ENCODE results near the gene STK17B.

STK17B gene

DNA sequence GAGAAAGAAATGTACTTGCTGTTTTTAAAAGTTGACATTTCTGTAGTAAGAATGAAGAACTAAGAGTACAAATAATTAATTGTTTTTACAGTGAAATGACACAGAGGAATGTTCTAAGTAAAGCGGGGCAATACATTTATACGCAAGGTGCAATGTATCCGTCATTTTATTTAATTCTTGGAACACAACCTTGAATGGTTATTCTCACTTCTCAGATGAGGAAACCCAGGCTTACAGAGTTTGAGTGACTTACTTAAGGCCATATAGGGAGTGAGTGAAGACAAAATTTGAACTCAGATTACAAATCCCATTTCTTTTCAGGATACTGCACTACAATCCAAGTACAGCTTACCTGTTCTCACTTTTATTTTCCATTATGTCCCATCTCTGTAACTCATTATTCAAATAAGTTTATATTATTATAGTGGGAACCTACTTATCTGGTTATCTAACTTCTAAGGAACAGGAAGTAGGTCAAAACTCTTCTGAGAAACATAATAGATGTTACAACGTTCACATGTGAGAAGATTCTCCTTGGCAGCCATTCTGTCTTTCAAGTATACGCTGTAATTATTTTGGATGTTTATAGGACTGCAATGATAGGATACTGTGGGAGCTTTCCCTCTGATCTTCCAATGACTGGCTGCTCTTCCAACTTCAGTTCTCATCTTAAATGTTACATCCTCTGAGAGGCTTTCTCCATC lies 12.3 kb upstream of the STK17B start:
- DNase-seq: no peak

DNA sequence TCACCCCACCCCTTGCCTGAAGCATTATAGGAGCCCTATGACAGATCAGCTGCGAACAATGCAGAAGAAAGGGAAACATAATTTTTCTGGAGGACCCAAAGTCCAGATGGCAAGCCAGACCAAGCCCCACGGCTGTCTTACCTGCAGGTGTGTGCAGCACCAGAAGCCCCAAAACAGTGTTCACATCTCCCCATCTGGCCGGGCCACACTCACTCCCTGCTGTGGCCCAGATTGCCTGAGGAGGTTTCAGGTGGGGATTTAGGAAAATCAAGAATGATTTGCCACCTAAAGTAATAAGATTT lies 11.7 kb upstream of the STK17B start:
- DNase-seq: no peak

DNA sequence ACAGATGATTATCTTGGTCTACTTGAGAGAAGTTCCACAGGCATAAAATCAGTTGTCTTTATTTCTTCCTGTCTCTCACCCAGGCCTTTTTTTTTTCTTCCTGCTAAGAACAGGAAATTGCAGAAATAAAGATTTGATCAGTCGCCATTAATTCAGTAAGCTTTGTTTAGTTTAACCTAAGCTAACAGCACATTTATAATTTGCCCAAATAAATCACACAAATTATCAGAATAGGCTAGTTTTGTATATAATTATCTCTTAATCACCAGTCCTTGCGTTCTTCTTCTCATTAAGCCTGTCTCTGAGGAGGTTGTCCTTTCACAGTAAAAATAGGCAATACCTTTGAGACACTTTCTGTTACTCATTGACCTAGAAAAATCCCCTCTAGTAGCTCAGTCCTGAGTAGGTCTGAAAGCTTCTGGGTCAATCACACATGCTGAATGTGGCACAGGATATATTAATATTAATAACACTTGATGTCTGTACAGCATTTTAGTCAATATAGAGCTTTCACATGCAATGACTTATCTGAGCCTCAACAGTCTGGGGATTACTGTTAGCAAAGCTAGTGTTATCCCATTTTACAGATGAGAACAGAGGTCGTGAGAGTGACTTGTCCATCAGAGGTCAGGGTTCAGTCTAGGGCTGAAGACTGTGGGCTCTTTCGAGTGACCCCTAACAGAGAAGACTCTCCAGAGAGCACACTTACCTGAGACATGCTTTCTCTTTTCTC lies 11.2 kb upstream of the STK17B start:
- no peak for DNase-seq

DNA sequence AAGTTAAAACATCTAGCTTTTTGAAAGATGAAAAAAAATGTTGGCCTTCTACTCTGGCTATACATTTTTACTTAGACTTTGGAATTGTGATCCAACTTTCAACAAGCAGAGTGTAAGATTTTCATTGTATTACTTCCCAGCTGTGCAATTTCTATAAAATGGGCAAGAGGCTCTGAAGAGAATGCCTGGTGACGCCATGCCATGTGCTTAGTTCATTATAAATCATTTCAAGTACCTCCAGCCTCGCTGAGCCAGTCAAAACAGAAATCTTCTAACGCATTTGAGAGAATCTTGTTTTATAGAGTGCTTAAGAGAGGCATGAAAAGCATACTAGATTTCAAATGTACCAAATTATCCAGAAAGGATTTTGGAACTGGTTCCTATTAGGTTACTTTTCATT lies 10.1 kb upstream of the STK17B start:
- no peak for DNase-seq

DNA sequence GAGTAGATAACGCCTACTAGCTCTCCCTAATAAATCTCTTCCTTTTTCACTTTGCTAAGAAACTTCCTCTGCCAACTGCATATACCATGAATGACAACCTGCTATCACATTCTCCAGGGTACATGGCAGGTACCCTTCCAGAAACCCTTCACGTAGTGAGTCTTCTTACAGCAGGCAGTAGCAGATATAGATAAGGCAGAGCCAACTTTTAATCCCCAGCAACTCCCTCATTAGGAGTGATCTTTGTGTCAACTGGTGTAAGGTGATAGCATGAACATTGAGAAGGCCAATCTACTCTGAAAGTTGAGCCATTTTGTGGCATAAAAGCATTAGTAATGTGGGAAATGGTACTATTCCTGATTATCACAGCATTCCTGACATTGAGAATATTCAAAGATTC lies 5.7 kb upstream of the STK17B start:
- DNase-seq: no peak

GRCh38 chr2:196176142-196176738 lies 4.9 kb upstream of the STK17B start:
- DNase-seq: no peak

GRCh38 chr2:196174404-196174803 lies 3.0 kb upstream of the STK17B start:
- no peak for DNase-seq

DNA sequence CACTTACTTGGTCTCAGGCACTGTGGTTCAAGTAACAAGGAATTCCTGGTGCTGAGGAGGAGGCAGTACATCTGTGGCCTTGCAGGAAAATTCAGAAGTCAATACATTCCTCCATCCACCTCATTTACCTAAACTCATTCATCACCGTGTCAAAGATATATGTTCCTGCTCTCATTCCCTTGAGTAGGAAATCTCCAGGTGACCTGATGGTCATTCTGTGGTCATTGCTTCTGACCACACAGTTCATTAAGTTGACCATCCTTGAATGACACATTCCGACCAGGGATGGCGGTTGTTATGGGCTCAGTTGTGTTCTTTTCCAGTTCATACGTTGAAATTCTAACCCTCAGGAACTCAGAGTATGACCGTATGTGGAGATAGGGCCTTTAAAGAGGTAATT lies 2.1 kb upstream of the STK17B start:
- DNase-seq: no peak

- no peak for DNase-seq
These were observed 1.6 kb upstream of the STK17B start for GRCh38 chr2:196172951-196173350.

DNA sequence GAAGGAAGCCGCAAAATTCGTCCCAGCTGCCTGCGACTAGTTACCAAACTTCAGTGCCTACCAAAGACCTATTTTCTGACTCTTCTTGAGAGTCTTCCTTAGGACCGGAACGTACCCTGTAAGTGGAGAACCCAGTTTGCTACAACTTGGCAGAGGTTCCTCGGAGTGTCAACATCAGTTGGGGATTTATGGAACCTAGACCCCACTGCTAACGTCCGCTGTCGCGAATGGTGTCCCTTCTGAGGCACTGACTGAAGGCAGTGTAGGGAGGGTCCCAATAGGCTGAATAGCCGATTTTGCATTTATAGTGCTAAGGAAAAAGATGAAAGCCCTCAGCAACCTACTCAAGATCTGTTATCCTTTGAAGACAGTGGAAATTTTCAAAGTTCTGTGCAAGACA lies 568 bp upstream of the STK17B start:
- DNase-seq: no peak

DNA sequence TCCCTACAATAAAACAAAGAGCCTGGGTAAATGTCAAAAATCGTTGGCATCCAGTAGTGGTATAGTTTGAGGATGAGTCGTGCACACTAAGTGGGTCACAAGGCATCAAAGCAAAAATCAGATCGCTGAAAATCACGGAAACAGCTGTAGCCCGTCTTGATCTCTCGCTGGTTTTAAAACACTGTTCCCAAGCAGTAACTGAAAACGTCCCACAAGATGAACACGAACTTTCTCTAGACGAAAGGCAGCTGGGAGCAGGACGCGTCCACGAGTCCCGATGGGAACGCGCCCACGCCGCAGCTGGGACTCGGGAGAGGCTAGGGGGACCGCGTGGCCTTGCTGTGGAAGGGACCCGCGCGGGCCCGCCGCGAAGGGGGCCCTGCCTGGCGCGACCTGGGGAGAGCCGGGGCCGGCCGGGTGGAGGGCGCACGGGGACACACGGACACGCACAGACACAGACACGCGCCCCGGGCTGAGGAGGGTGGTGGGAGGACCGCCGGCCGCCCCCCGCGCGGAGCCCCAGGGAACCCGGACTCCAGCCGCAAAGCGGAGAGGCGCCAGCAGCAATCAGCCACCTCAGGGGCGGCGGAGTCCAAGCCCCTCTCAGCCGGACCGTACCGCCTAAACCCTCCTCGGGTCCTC lies 651 bp downstream of the STK17B start:
- peak; percentile 43 to 51 for DNase-seq

DNA sequence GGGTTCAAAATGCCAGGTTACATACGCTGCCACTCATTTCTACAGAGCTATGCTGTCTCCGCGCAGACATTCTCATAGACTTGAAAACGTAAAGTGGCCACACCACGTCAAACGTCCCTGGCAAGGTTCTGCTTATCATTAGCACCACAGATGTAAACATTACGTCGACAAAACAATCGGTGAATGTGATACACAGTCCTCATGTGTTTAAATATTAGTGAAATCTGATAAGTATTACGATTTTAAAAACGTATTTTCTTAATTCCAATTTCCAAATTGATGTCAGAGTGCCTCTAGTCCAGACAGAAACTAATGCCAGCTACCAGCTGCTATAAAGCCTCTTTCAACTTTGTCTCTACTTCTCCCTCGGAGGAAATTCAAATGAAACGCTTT lies 1.2 kb downstream of the STK17B start:
- peak; percentile 68 to 77 for DNase-seq

DNA sequence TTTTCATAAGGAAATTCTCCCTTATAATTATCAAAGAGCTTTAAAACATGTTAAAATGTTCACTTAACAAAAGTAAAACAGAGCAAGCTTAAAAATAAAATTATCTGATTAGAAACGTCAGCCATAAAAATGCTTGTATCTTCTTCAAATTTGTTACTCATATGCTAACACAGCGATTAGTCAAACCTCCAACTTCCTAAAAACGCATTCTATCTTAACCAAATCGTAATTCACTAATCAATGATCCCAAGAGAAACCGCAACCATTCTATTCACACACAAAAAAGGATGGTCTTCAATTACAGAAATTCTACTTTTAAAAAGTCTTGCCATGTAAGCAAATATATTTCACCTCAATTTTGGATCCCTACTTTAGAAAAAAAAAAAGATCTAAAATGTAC lies 1.9 kb downstream of the STK17B start:
- DNase-seq: peak in 1 of 2 donors; percentile 56

GRCh38 chr2:196168181-196168580 lies 3.2 kb downstream of the STK17B start:
- DNase-seq: peak in 1 of 2 donors; percentile 31

- DNase-seq: no peak
These were observed 3.7 kb downstream of the STK17B start for GRCh38 chr2:196167666-196168065.

- peak in 1 of 2 donors; percentile 27 for DNase-seq
These were observed 4.5 kb downstream of the STK17B start for GRCh38 chr2:196166876-196167275.

- DNase-seq: no peak
These were observed 6.4 kb downstream of the STK17B start for GRCh38 chr2:196165016-196165415.

GRCh38 chr2:196163285-196163684 lies 8.1 kb downstream of the STK17B start:
- no peak for DNase-seq

- no peak for DNase-seq
These were observed 8.7 kb downstream of the STK17B start for GRCh38 chr2:196162586-196163175.

DNA sequence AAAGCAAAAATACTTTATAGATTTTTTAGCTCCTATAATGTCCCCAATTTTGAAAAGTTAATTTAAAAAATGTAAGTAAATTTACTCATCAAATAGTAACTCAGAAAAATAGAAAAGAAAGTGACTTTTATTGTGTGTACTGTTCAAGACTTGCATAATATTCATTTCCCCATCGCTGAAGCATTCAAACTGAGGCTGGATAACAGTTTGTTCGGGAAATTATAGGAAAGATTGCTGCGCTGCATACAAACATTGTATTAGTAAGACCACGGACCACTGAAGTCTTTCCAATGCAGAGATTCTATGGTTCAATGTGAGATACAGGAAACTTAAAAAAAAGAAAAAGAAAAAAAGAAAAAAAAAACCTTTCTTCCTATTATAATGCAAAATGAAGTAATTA lies 10.4 kb downstream of the STK17B start:
- DNase-seq: peak in 1 of 2 donors; percentile 44

DNA sequence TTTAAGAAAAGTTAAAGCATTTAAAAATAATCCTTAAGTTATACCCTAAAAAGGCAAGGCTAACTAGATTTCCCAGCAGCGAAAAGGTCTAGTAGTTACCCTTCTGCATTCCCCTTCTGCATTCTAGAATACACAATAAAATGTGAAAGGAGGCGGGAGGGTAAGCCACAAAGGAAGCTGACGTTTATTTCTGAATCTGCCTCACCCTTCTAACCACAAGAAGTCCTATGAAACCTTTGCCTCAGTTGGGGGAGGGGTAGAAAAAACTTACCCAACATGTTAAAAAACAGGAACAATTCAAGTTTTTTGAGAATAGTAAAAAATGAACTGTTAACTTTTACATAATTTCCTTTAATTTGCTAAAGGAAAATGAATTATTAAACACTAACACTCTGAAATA lies 11.3 kb downstream of the STK17B start:
- peak; percentile 95 to 96 for DNase-seq

DNA sequence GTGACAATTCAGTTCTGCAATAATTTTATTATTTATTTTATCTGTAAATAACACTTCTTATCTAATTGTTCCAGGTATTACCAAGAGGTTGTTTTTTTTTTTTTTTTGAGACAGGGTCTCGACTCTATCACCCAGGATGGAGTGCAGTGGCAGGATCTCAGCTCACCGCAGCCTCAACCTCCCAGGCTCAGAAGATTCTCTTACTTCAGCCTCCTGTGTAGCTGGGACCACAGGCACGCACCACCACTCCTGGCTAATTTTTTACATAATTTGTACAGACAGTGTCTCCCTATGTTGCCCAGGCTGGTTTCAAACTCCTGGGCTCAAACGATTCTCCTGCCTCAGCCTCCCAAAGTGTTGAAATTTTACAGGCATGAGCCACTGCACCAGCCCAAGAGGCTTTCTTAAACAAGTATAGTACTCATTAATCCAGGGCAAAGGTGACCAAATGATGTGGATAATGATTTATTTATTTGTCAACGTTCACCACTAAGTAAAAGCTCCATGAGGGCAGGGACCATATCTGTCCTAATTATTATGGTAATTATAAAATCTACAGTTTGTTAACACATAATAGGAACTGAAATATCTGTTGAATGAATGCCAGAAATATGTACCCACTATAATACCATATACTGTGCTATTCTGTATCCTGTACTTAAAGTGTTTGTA lies 12.0 kb downstream of the STK17B start:
- peak in 1 of 2 donors; percentile 29 for DNase-seq

GRCh38 chr2:196155575-196155974 lies 15.8 kb downstream of the STK17B start:
- no peak for DNase-seq
